Natural killer cell treated with Interleukin-12 subunit alpha and Interleukin-12 subunit beta and Interleukin-15 and Interleukin-18, amount 100 ng/mL, for 72 hours (primary cell): ENCODE measurements around the gene ERBB2. TPM values are rescaled to one million over a fixed set of nuclear protein-coding genes. Genes with fewer than 3 reads are reported as not detected.
"Not testable (repeated sequence)": the region's sequence is repeated elsewhere in the genome, so short reads cannot be mapped to it uniquely, and the experiment has no call there.

Experiments
- ATAC-seq, 2 donors: fragments of 150-1000 bp; cut with Tn5 transposase in 1 of 2; sonication (Bioruptor Pico), chemical (Tn5 transposase) in 1 of 2; 2 replicates each; pipeline ENCODE4 v1.10.0; 2021
- DNase-seq: peaks from one replicate; pipeline ENCODE4 v3.0.0; 2022; ENCODE audit warnings: low spot score
- H3K27ac Mint-ChIP-seq, 2 donors: 1 replicate in 1 of 2; 2 replicates in 1 of 2; pipeline ENCODE4 v1.8.0; 2022; ENCODE audit warnings: mixed read lengths in 2 of 2, mild to moderate bottlenecking in 1 of 2, moderate library complexity in 1 of 2
- H3K27me3 Mint-ChIP-seq, 2 donors: 1 replicate in 1 of 2; 2 replicates in 1 of 2; pipeline ENCODE4 v1.8.0; 2022; ENCODE audit warnings: mixed read lengths in 2 of 2
- H3K36me3 Mint-ChIP-seq: one replicate; pipeline ENCODE4 v1.8.0; 2022; ENCODE audit warnings: mixed read lengths
- H3K4me1 Mint-ChIP-seq, 2 donors: 1 replicate in 1 of 2; 2 replicates in 1 of 2; pipeline ENCODE4 v1.8.0; 2022; ENCODE audit warnings: low read depth in 2 of 2, mixed read lengths in 2 of 2, mild to moderate bottlenecking in 1 of 2
- H3K4me3 Mint-ChIP-seq: one replicate; pipeline ENCODE4 v1.8.0; 2022; ENCODE audit warnings: mixed read lengths
- H3K9me3 Mint-ChIP-seq: 2 replicates; pipeline ENCODE4 v1.8.0; 2022; ENCODE audit warnings: mixed read lengths
- total RNA-seq, 2 donors: library from RNA; stranded (reverse); gene quantifications; one replicate each; pipeline ENCODE4 v1.2.3, GENCODE V29; 2022

The ERBB2 gene
- total RNA-seq, 2 donors from 2014 or later, result 3.8 to 9.5 TPM

- H3K36me3 Mint-ChIP-seq, H3K27me3 Mint-ChIP-seq, DNase-seq, H3K9me3 Mint-ChIP-seq, ATAC-seq, H3K4me3 Mint-ChIP-seq: not testable (repeated sequence)
- Mint-ChIP-seq H3K27ac (peak overlapping the region; percentile 26 to 68), H3K4me1 (peaks cover 12 to 17% of the 10 kb centered on the region in 2 donors)
Observed at GRCh38 chr17:39725923-39726322, 26.1 kb downstream of the ERBB2 start.

- peaks cover 12 to 17% of the 10 kb centered on the region in 2 donors for H3K4me1 Mint-ChIP-seq
- H3K9me3 Mint-ChIP-seq, result no peaks in the 10 kb centered on the region
- no peaks in the 10 kb centered on the region for H3K27me3 Mint-ChIP-seq
- no peaks in the 10 kb centered on the region for H3K36me3 Mint-ChIP-seq
- DNase-seq, result no peak
- H3K27ac Mint-ChIP-seq, result peak overlapping the region; percentile 26 to 80
- ATAC-seq, result no peak
- H3K4me3 Mint-ChIP-seq, result no peak overlapping the region
Observed at GRCh38 chr17:39726617-39727016, 26.8 kb downstream of the ERBB2 start.

- Mint-ChIP-seq H3K4me1 (peaks cover 12 to 17% of the 10 kb centered on the region in 2 donors), H3K27ac (peak overlapping the region in 1 of 2 donors; percentile 80), H3K27me3 (no peaks in the 10 kb centered on the region), H3K4me3 (no peak overlapping the region), H3K36me3 (no peaks in the 10 kb centered on the region), H3K9me3 (no peaks in the 10 kb centered on the region)
- ATAC-seq (no peak), DNase-seq (no peak)
Observed at GRCh38 chr17:39727556-39727955, 27.7 kb downstream of the ERBB2 start.

GRCh38 chr17:39729280-39729851 lies 29.5 kb downstream of the ERBB2 start:
- no peaks in the 10 kb centered on the region for H3K36me3 Mint-ChIP-seq
- no peaks in the 10 kb centered on the region for H3K9me3 Mint-ChIP-seq
- H3K27ac Mint-ChIP-seq, result peak overlapping the region; percentile 79 to 94
- H3K27me3 Mint-ChIP-seq, result no peaks in the 10 kb centered on the region
- ATAC-seq (no peak), DNase-seq (no peak)
- H3K4me1 Mint-ChIP-seq, result peaks cover 12 to 17% of the 10 kb centered on the region in 2 donors
- peak overlapping the region; percentile 93 for H3K4me3 Mint-ChIP-seq

- Mint-ChIP-seq H3K4me3 (peak within 1 kb of the TSS; percentile 93), H3K27me3 (no peaks in the 10 kb centered on the region), H3K4me1 (peaks cover 12 to 17% of the 10 kb centered on the region in 2 donors), H3K27ac (peak within 1 kb of the TSS; percentile 79 to 94), H3K36me3 (no peaks in the 10 kb centered on the region), H3K9me3 (no peaks in the 10 kb centered on the region)
- DNase-seq (peak; percentile 95), ATAC-seq (peak; percentile 97 to 98)
Observed at GRCh38 chr17:39730095-39730921, 30.4 kb downstream of the ERBB2 start, which contains the start of gene MIEN1. Gene MIEN1 (minus strand): TSS chr17:39730532. CDS start chr17:39730495, 37 bp downstream.

GRCh38 chr17:39732586-39732985 lies 32.7 kb downstream of the ERBB2 start:
- H3K4me3 Mint-ChIP-seq, result peak overlapping the region; percentile 18
- H3K27ac Mint-ChIP-seq, result no peak overlapping the region
- H3K4me1 Mint-ChIP-seq, result peaks cover 12 to 18% of the 10 kb centered on the region in 2 donors

GRCh38 chr17:39735882-39736281 lies 36.0 kb downstream of the ERBB2 start:
- Mint-ChIP-seq H3K27me3 (peaks cover 7 to 8% of the 10 kb centered on the region in 2 donors), H3K4me1 (peaks cover 6 to 24% of the 10 kb centered on the region in 2 donors)

More at GRCh38 chr17:39732586-39732985, 32.7 kb downstream of the ERBB2 start:
- H3K36me3 Mint-ChIP-seq, result no peaks in the 10 kb centered on the region
- H3K27me3 Mint-ChIP-seq, result peaks cover 0 to 4% of the 10 kb centered on the region in 2 donors
- H3K9me3 Mint-ChIP-seq, result no peaks in the 10 kb centered on the region
- DNase-seq (no peak), ATAC-seq (no peak)

GRCh38 chr17:39736319-39737165 lies 36.7 kb downstream of the ERBB2 start:
- Mint-ChIP-seq H3K36me3 (no peaks in the 10 kb centered on the region), H3K4me1 (peaks cover 6 to 28% of the 10 kb centered on the region in 2 donors), H3K4me3 (no peak overlapping the region), H3K27me3 (peaks cover 7 to 8% of the 10 kb centered on the region in 2 donors), H3K27ac (peak overlapping the region in 1 of 2 donors; percentile 37), H3K9me3 (no peaks in the 10 kb centered on the region)
- ATAC-seq (no peak), DNase-seq (no peak)

More at GRCh38 chr17:39735882-39736281, 36.0 kb downstream of the ERBB2 start:
- H3K4me3 Mint-ChIP-seq, result no peak overlapping the region
- H3K27ac Mint-ChIP-seq, result no peak overlapping the region
- no peaks in the 10 kb centered on the region for H3K9me3 Mint-ChIP-seq
- no peak for DNase-seq
- H3K36me3 Mint-ChIP-seq, result no peaks in the 10 kb centered on the region
- no peak for ATAC-seq

GRCh38 chr17:39737206-39737759 lies 37.4 kb downstream of the ERBB2 start:
- ATAC-seq (no peak), DNase-seq (no peak)
- Mint-ChIP-seq H3K4me3 (no peak overlapping the region), H3K27ac (no peak overlapping the region), H3K9me3 (no peaks in the 10 kb centered on the region), H3K4me1 (peaks cover 6 to 28% of the 10 kb centered on the region in 2 donors), H3K27me3 (peaks cover 7 to 8% of the 10 kb centered on the region in 2 donors), H3K36me3 (no peaks in the 10 kb centered on the region)

- H3K4me3 Mint-ChIP-seq, result peak within 1 kb of the TSS; percentile 80
- no peaks in the 10 kb centered on the region for H3K36me3 Mint-ChIP-seq
- H3K27ac Mint-ChIP-seq, result peak within 1 kb of the TSS in 1 of 2 donors; percentile 85
- no peak for DNase-seq
- H3K27me3 Mint-ChIP-seq, result peaks cover 7 to 8% of the 10 kb centered on the region in 2 donors
- ATAC-seq, result no peak
- H3K9me3 Mint-ChIP-seq, result no peaks in the 10 kb centered on the region
- H3K4me1 Mint-ChIP-seq, result peaks cover 6 to 28% of the 10 kb centered on the region in 2 donors
Observed at GRCh38 chr17:39737760-39738567, 38.1 kb downstream of the ERBB2 start, which contains the start of gene GRB7. Gene GRB7 (plus strand): TSS chr17:39737938. CDS start chr17:39742302, 4,364 bp downstream.

GRCh38 chr17:39738568-39738901 lies 38.7 kb downstream of the ERBB2 start:
- H3K27me3 Mint-ChIP-seq, result peaks cover 7 to 8% of the 10 kb centered on the region in 2 donors
- ATAC-seq (peak; percentile 78 to 88), DNase-seq (peak; percentile 82)
- H3K36me3 Mint-ChIP-seq, result no peaks in the 10 kb centered on the region
- H3K4me1 Mint-ChIP-seq, result peaks cover 6 to 28% of the 10 kb centered on the region in 2 donors
- H3K27ac Mint-ChIP-seq, result peak overlapping the region in 1 of 2 donors; percentile 85
- peak overlapping the region; percentile 80 for H3K4me3 Mint-ChIP-seq
- H3K9me3 Mint-ChIP-seq, result no peaks in the 10 kb centered on the region

- Mint-ChIP-seq H3K27ac (peak overlapping the region in 1 of 2 donors; percentile 85), H3K4me3 (peak overlapping the region; percentile 80), H3K27me3 (peaks cover 7 to 8% of the 10 kb centered on the region in 2 donors), H3K36me3 (no peaks in the 10 kb centered on the region), H3K9me3 (no peaks in the 10 kb centered on the region), H3K4me1 (peaks cover 6 to 28% of the 10 kb centered on the region in 2 donors)
- no peak for DNase-seq
- no peak for ATAC-seq
Observed at GRCh38 chr17:39738983-39739884, 39.4 kb downstream of the ERBB2 start.
